K562 treated with DMSO at 1 percent for 48 hours (cell line): ENCODE measurements around the gene FOXO3. TPM values are rescaled to one million over a fixed set of nuclear protein-coding genes. Genes with fewer than 3 reads are reported as not detected.

ENCODE experiments used
- total RNA-seq: library from RNA; unstranded; fragments of 300-600 nt; gene quantifications from 2 replicates; pipeline ENCODE4 v1.2.3, GENCODE V29; 2022; ENCODE audit warnings: low replicate concordance; ENCODE audit errors: extremely low read depth

FOXO3 gene
- total RNA-seq = not detected in 2 replicates

GRCh38 chr6:108560463-108561308 lies at the start of gene FOXO3:
TSS of gene FOXO3 (plus strand) at chr6:108560917. CDS start at chr6:108561209, 292 bp downstream.

